DMS53 treated with DMSO at 0.1 percent for 48 hours (cell line): ENCODE results near the gene MAFB.

Source experiments
- DNase-seq: peaks from one replicate; lab custom pipeline; 2025; ENCODE audit not compliant: unreplicated experiment; lab: John Stamatoyannopoulos, UW

MAFB gene

GRCh38 chr20:40663304-40663790, 25.7 kb downstream of the MAFB start:
- no peak for DNase-seq

GRCh38 chr20:40659567-40659966, 29.5 kb downstream of the MAFB start:
- DNase-seq = no peak

- DNase-seq = no peak
Observed at GRCh38 chr20:40658509-40658908, 30.5 kb downstream of the MAFB start.

- no peak for DNase-seq
Observed at GRCh38 chr20:40657526-40657925, 31.5 kb downstream of the MAFB start.

GRCh38 chr20:40655451-40655850, 33.6 kb downstream of the MAFB start:
- DNase-seq = no peak

GRCh38 chr20:40654876-40655275, 34.2 kb downstream of the MAFB start:
- no peak for DNase-seq

GRCh38 chr20:40652441-40652987, 36.5 kb downstream of the MAFB start:
- no peak for DNase-seq

- no peak for DNase-seq
Observed at GRCh38 chr20:40651151-40651550, 37.9 kb downstream of the MAFB start.

GRCh38 chr20:40650707-40651106, 38.3 kb downstream of the MAFB start:
- no peak for DNase-seq

- no peak for DNase-seq
Observed at GRCh38 chr20:40648210-40649072, 40.6 kb downstream of the MAFB start.

GRCh38 chr20:40646813-40647212, 42.2 kb downstream of the MAFB start:
- no peak for DNase-seq

- no peak for DNase-seq
Observed at GRCh38 chr20:40646361-40646760, 42.7 kb downstream of the MAFB start.

- no peak for DNase-seq
Observed at GRCh38 chr20:40644863-40645262, 44.2 kb downstream of the MAFB start.

- no peak for DNase-seq
Observed at GRCh38 chr20:40643891-40644290, 45.1 kb downstream of the MAFB start.

- no peak for DNase-seq
Observed at GRCh38 chr20:40641809-40642208, 47.2 kb downstream of the MAFB start.

GRCh38 chr20:40641202-40641601, 47.8 kb downstream of the MAFB start:
- DNase-seq = no peak

GRCh38 chr20:40640667-40641066, 48.4 kb downstream of the MAFB start:
- DNase-seq = no peak

- DNase-seq = no peak
Observed at GRCh38 chr20:40639676-40640355, 49.2 kb downstream of the MAFB start.

- DNase-seq = no peak
Observed at GRCh38 chr20:40639132-40639531, 49.9 kb downstream of the MAFB start.

GRCh38 chr20:40638414-40638813, 50.6 kb downstream of the MAFB start:
- no peak for DNase-seq

GRCh38 chr20:40637176-40637575, 51.9 kb downstream of the MAFB start:
- no peak for DNase-seq

GRCh38 chr20:40636486-40636885, 52.5 kb downstream of the MAFB start:
- no peak for DNase-seq
